ENCODE measurements around the gene NNAT. TPM values are rescaled to one million over a fixed set of nuclear protein-coding genes. Genes with fewer than 3 reads are reported as not detected.

NNAT gene
- polyA plus RNA-seq, 1 donor from 2014 or later, result 996 TPM

GRCh38 chr20:37542281-37542680 lies 21.2 kb downstream of the NNAT start:
- no peak overlapping the region for H3K4me3 ChIP-seq (ENCODE audit: low read length)
- no peak overlapping the region for H3K27ac ChIP-seq (ENCODE audit: low read length)
- H3F3A ChIP-seq (ENCODE audit: insufficient read depth, low read length, poor library complexity, severe bottlenecking), result no peaks in the 10 kb centered on the region
- no peaks in the 10 kb centered on the region for H4K20me1 ChIP-seq (ENCODE audit: insufficient read depth)
- H3K27me3 ChIP-seq (ENCODE audit: insufficient read depth, low read depth, low read length), result no peaks in the 10 kb centered on the region
- H3K4me2 ChIP-seq (ENCODE audit: low read length), result no peak overlapping the region
- no peaks in the 10 kb centered on the region for H3K79me2 ChIP-seq (replicated peaks; ENCODE audit: insufficient read depth, low read length)
- H3K9me2 ChIP-seq (ENCODE audit: insufficient read depth, low read length), result no peaks in the 10 kb centered on the region
- TF ChIP-seq MXI1 (conservative IDR thresholded peaks at IDR 0.05; ENCODE audit: poor library complexity, severe bottlenecking) (no peak), TAF1 (IDR thresholded peaks at IDR 0.05; ENCODE audit: low read depth) (no peak)
- H3K9me3 ChIP-seq (ENCODE audit: low read length), result no peaks in the 10 kb centered on the region
- no peak overlapping the region for H3K9ac ChIP-seq (ENCODE audit: low read length)
- no peak overlapping the region for H2AFZ ChIP-seq (ENCODE audit: low read depth, low read length)
- H3K36me3 ChIP-seq (ENCODE audit: insufficient read depth, low read length), result no peaks in the 10 kb centered on the region

GRCh38 chr20:37543828-37544227 lies 22.8 kb downstream of the NNAT start:
- TF ChIP-seq EP300 (conservative IDR thresholded peaks at IDR 0.05; ENCODE audit: poor library complexity, severe bottlenecking), result no peak
- TF ChIP-seq POLR2AphosphoS5 (IDR thresholded peaks at IDR 0.05), result no peak
- TF ChIP-seq REST (IDR thresholded peaks at IDR 0.05; ENCODE audit: borderline replicate concordance), result no peak
- peak; percentile 56 for TF ChIP-seq CTCF (IDR thresholded peaks at IDR 0.05; ENCODE audit: poor library complexity, severe bottlenecking)
- peak; percentile 44 for TF ChIP-seq SMC3 (conservative IDR thresholded peaks at IDR 0.05; ENCODE audit: poor library complexity)
- TF ChIP-seq RAD21 (conservative IDR thresholded peaks at IDR 0.05), result peak; percentile 28
- TF ChIP-seq TAF1 (IDR thresholded peaks at IDR 0.05; ENCODE audit: low read depth), result no peak
- no peaks in the 10 kb centered on the region for H3K27me3 ChIP-seq (ENCODE audit: insufficient read depth, low read depth, low read length)
- H3K27ac ChIP-seq (ENCODE audit: low read length), result no peak overlapping the region
- no peak overlapping the region for H3K4me2 ChIP-seq (ENCODE audit: low read length)
- no peaks in the 10 kb centered on the region for H3K9me2 ChIP-seq (ENCODE audit: insufficient read depth, low read length)
- H3K36me3 ChIP-seq (ENCODE audit: insufficient read depth, low read length), result no peaks in the 10 kb centered on the region
- no peak overlapping the region for H2AFZ ChIP-seq (ENCODE audit: low read depth, low read length)
- no peaks in the 10 kb centered on the region for H3K9me3 ChIP-seq (ENCODE audit: low read length)
- H3K4me3 ChIP-seq (ENCODE audit: low read length), result no peak overlapping the region
- H3F3A ChIP-seq (ENCODE audit: insufficient read depth, low read length, poor library complexity, severe bottlenecking), result no peaks in the 10 kb centered on the region
- H4K20me1 ChIP-seq (ENCODE audit: insufficient read depth), result no peaks in the 10 kb centered on the region
- no peaks in the 10 kb centered on the region for H3K79me2 ChIP-seq (replicated peaks; ENCODE audit: insufficient read depth, low read length)
- no peak overlapping the region for H3K9ac ChIP-seq (ENCODE audit: low read length)

GRCh38 chr20:37544386-37544785 lies 23.3 kb downstream of the NNAT start:
- no peaks in the 10 kb centered on the region for H4K20me1 ChIP-seq (ENCODE audit: insufficient read depth)
- no peaks in the 10 kb centered on the region for H3K9me2 ChIP-seq (ENCODE audit: insufficient read depth, low read length)
- H3K4me3 ChIP-seq (ENCODE audit: low read length), result no peak overlapping the region
- no peaks in the 10 kb centered on the region for H3K36me3 ChIP-seq (ENCODE audit: insufficient read depth, low read length)
- no peak overlapping the region for H3K9ac ChIP-seq (ENCODE audit: low read length)
- TF ChIP-seq MXI1 (conservative IDR thresholded peaks at IDR 0.05; ENCODE audit: poor library complexity, severe bottlenecking), result no peak
- no peak for TF ChIP-seq RAD21 (conservative IDR thresholded peaks at IDR 0.05)
- TF ChIP-seq SMC3 (conservative IDR thresholded peaks at IDR 0.05; ENCODE audit: poor library complexity), result no peak
- no peak for TF ChIP-seq POLR2AphosphoS5 (IDR thresholded peaks at IDR 0.05)
- TF ChIP-seq CTCF (IDR thresholded peaks at IDR 0.05; ENCODE audit: poor library complexity, severe bottlenecking), result no peak
- no peak for TF ChIP-seq EZH2 (IDR thresholded peaks at IDR 0.05; ENCODE audit: borderline replicate concordance, insufficient read depth, low read length, poor library complexity, severe bottlenecking)
- no peak for TF ChIP-seq EP300 (conservative IDR thresholded peaks at IDR 0.05; ENCODE audit: poor library complexity, severe bottlenecking)
- TF ChIP-seq TAF1 (IDR thresholded peaks at IDR 0.05; ENCODE audit: low read depth), result no peak
- TF ChIP-seq REST (IDR thresholded peaks at IDR 0.05; ENCODE audit: borderline replicate concordance), result no peak
- H3K27me3 ChIP-seq (ENCODE audit: insufficient read depth, low read depth, low read length), result no peaks in the 10 kb centered on the region
- H3K4me2 ChIP-seq (ENCODE audit: low read length), result no peak overlapping the region
- H3F3A ChIP-seq (ENCODE audit: insufficient read depth, low read length, poor library complexity, severe bottlenecking), result no peaks in the 10 kb centered on the region
- H3K27ac ChIP-seq (ENCODE audit: low read length), result no peak overlapping the region
- no peaks in the 10 kb centered on the region for H3K9me3 ChIP-seq (ENCODE audit: low read length)
- no peak overlapping the region for H2AFZ ChIP-seq (ENCODE audit: low read depth, low read length)
- H3K79me2 ChIP-seq (replicated peaks; ENCODE audit: insufficient read depth, low read length), result no peaks in the 10 kb centered on the region

All from neural cell (in vitro differentiated cells).